ENCODE data around the gene AIF1L. TPM values are rescaled to one million over a fixed set of nuclear protein-coding genes. Genes with fewer than 3 reads are reported as not detected.
"Not testable (repeated sequence)": the region's sequence is repeated elsewhere in the genome, so short reads cannot be mapped to it uniquely, and the experiment has no call there.

Gene AIF1L
- total RNA-seq, 1 experiment from 2014 or later, result 0.53 TPM

DNA sequence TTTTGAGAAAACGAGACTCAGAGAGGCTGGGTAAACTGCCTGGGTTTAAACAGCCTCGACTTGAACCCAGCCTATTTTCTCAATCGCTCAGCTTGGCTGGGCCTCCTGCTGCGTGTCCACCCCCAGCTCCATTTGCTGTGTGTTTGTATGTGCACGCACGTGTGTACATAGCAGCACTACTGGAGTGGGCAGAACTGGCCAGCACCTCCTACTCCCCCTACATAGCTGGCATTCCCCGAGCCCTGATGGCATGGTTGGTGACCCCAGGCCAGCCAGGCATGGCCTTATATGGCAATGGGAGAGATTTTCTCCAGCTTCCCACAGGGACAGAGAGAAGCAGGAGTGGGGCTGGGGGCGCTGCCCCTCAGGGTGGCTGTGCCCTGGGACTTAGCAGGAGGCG, 4.1 kb downstream of the AIF1L start:
- Histone ChIP-seq H3K36me3 (no peaks in the 10 kb centered on the region), H3K4me1 (peaks cover 45% of the 10 kb centered on the region), H3K27ac (no peak overlapping the region), H3K4me3 (no peak overlapping the region), H3K9me3 (replicated peaks) (no peaks in the 10 kb centered on the region), H3K27me3 (peaks cover 20% of the 10 kb centered on the region; the same call in 1 of the 2 replicates)
- no peak for DNase-seq

DNA sequence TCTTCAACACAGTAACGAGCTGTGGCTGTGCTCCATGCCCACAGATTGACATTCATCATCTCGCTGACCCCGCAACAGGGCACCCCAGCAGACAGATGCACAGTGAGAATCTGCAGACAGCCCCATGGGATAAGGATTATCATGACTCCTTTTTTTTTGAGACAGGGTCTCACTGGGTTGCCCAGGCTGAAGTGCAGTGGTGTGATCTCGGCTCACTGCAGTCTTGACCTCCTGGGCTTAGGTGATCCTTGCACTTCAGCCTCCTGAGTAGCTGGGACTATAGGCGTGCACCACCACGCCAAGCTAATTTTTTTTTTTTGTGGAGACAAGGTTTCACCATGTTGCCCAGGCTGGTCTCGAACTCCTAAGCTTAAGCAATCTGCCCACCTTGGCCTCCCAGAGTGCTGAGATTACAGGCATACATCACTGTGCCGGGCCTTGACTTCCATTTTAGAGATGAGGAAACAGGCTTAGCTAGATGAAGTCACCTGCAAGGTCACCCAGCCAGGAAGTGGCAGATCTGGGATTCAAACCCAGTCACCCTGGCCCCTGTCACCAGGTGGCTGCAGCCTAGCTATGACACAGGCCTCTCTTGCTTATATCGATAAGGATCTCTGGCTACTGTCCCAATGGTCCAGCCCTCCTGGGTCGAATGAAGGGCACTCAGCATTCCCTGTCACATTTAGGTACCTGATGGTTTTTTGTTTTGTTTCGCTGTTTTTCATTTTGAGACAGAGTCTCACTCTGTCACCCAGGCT, 5.1 kb downstream of the AIF1L start:
- no peak overlapping the region for H3K4me3 ChIP-seq
- no peak for DNase-seq
- no peaks in the 10 kb centered on the region for H3K9me3 ChIP-seq (replicated peaks)
- H3K27ac ChIP-seq, result no peak overlapping the region
- H3K4me1 ChIP-seq, result peaks cover 46% of the 10 kb centered on the region
- H3K36me3 ChIP-seq, result no peaks in the 10 kb centered on the region
- H3K27me3 ChIP-seq, result peaks cover 17% of the 10 kb centered on the region; the same call in 1 of the 2 replicates

DNA sequence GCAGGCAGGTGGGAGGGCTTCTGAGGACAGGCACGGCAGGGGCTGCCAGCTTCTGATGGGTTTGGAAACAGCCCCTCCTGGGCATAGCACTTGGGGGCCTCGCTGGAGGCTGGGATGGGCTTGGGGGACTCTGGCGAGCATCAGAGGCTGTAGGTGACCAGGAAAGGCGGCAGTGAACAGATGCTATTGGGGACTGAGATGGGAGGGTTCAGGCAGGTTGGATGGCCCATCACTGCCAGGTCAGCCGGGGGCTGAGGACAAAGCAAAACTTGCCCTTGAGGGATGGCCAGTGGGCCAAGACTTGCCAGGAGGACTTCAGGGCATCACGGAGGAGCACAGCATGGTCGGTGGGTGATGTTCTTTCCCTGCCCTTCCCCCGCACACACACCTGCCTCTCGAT, 6.7 kb downstream of the AIF1L start:
- peaks cover 40% of the 10 kb centered on the region for H3K4me1 ChIP-seq
- H3K4me3 ChIP-seq, result no peak overlapping the region
- peaks cover 16% of the 10 kb centered on the region; the same call in 1 of the 2 replicates for H3K27me3 ChIP-seq
- H3K36me3 ChIP-seq, result no peaks in the 10 kb centered on the region
- H3K9me3 ChIP-seq (replicated peaks), result no peaks in the 10 kb centered on the region
- H3K27ac ChIP-seq, result no peak overlapping the region
- DNase-seq, result no peak

DNA sequence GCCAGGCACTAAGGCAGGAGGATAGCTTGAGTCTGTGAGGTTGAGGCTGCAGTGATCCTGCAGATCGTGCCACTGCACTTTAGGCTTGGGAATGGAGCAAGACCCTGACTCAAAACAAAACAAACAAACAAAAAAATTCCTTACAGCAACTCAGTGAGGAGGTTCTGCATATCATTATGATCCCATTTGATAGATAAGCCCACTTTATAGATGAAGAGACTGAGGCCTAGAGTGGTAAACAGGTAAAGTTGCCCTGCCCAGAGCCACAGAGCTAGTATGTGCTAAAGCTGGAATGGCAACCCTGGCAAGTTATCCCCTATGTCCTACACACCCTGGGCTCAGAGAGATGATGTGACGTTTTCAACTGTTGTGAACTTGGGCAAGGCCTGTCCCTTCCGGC, 7.2 kb downstream of the AIF1L start:
- Histone ChIP-seq H3K9me3 (replicated peaks) (no peaks in the 10 kb centered on the region), H3K36me3 (no peaks in the 10 kb centered on the region), H3K27ac (no peak overlapping the region), H3K4me3 (no peak overlapping the region), H3K4me1 (peaks cover 35% of the 10 kb centered on the region), H3K27me3 (peaks cover 17% of the 10 kb centered on the region)
- no peak for DNase-seq

DNA sequence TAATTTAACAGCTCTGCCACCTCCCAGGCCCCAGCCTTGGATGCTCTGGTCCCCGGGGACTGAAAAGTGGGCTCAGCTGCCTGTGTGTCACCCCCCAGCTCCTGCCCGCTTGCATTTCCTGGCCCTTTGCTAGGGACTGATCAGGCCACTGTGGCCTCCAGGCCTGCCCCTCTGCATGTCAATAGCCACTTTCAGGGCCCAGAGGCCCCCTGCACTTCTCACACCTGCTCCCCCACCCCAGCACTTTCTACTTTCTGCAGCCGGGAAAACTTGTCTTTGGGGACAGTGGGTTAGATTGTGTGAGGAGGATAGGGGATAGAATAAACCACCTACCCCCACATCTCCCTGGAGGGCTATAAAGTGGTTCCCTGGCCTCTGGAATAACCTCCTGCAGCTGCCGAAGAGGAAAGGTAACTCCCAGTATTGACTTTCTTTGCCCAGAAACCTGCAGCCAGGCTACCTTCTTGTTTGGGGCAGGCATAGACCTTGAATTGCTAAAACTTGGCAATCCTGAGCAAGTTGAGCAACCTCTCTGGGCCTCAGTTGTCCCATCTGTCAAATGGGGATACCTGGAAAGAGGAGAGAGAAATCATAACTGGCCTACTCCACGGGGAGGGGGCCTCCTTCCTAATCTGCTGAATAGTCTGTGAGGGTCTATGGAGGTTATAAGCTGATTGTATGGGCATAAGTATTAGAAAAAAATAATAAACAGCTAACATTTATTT, 7.8 kb downstream of the AIF1L start:
- DNase-seq, result peak in 1 of 2 experiments; percentile 53
- no peak overlapping the region for H3K4me3 ChIP-seq
- no peaks in the 10 kb centered on the region for H3K36me3 ChIP-seq
- peaks cover 14% of the 10 kb centered on the region for H3K27me3 ChIP-seq
- no peak overlapping the region for H3K27ac ChIP-seq
- peaks cover 31% of the 10 kb centered on the region for H3K4me1 ChIP-seq
- H3K9me3 ChIP-seq (replicated peaks), result no peaks in the 10 kb centered on the region

DNA sequence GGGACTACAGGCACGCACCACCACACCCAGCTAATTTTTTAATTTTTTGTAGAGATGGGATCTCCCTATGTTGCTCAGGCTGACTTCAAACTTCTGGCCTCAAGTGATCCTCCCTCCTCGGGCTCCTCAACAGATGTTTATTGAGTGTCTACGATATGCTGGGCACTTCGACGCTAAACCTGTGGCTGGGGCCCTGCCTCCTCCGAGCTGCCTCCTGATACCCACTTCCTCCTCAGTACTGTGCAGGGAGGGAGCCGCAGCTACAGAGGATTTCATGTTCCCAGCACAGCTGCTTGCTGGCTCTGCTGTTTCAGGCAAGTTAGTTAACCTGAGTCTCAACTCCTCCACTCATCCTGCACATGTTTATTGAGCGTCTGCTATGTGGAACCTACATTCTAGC, 9.6 kb downstream of the AIF1L start:
- Histone ChIP-seq H3K4me3 (no peak overlapping the region), H3K27me3 (peaks cover 18% of the 10 kb centered on the region), H3K4me1 (peaks cover 31% of the 10 kb centered on the region), H3K27ac (no peak overlapping the region), H3K36me3 (no peaks in the 10 kb centered on the region), H3K9me3 (replicated peaks) (no peaks in the 10 kb centered on the region)
- no peak for DNase-seq

DNA sequence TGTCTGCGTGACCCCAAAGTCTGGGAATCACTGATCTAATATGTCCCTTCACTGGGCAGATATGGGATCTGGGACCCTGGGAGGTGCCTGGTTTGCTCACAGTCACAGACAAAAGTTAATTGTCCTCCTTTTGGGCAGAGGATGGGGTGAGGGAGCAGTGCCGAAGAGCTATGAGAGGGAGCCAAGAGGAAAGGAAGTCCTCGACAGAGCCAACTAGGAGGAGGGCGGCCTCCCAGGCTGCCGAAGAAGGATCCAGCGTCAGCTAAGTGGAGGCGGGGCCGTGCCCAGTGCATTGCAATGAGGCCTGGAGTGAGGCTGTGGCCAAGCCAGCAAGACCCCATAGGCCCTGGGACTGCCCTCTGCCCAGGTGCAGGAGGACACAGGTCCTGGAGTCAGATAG, 11.4 kb downstream of the AIF1L start:
- no peaks in the 10 kb centered on the region for H3K36me3 ChIP-seq
- DNase-seq, result no peak
- H3K9me3 ChIP-seq (replicated peaks), result no peaks in the 10 kb centered on the region
- peaks cover 32% of the 10 kb centered on the region for H3K4me1 ChIP-seq
- peaks cover 34% of the 10 kb centered on the region for H3K27me3 ChIP-seq
- no peak overlapping the region for H3K4me3 ChIP-seq
- no peak overlapping the region for H3K27ac ChIP-seq

DNA sequence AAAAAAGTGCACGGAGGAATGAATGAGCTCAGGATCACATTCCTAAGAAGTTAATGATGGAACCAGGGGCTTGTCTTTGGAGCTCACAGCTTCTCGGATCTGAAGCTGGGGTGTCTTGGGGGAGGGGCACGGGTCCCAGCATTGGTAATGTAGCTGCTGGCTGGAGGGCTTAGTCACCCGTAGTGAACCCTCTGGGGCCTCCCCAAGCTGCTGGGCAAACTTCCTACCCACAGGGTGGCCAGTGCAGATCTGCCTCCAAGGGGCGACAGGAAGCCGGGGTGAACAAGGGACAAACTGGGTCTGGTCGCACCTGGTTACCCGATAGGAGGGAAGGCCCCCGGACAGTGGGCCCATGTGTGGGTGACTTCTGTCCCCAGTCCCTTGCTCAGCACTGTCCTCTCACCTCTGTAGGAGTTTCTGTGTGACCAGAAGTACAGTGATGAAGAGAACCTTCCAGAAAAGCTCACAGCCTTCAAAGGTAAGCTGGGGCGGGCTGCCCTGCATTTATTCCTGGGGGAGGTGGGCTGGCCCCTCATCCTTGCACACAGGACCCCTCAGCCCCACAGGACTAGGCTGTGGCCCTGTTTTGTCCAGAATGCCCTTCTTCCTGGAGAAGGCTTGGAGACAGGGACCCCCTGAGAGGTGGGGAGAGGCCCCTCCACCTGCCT, 15.0 kb downstream of the AIF1L start:
- no peak for DNase-seq
- Histone ChIP-seq H3K9me3 (replicated peaks) (no peaks in the 10 kb centered on the region), H3K27ac (no peak overlapping the region), H3K4me3 (peak overlapping the region; percentile 28), H3K36me3 (no peaks in the 10 kb centered on the region), H3K27me3 (peaks cover 41% of the 10 kb centered on the region), H3K4me1 (peaks cover 9% of the 10 kb centered on the region; the same call in 1 of the 2 replicates)

DNA sequence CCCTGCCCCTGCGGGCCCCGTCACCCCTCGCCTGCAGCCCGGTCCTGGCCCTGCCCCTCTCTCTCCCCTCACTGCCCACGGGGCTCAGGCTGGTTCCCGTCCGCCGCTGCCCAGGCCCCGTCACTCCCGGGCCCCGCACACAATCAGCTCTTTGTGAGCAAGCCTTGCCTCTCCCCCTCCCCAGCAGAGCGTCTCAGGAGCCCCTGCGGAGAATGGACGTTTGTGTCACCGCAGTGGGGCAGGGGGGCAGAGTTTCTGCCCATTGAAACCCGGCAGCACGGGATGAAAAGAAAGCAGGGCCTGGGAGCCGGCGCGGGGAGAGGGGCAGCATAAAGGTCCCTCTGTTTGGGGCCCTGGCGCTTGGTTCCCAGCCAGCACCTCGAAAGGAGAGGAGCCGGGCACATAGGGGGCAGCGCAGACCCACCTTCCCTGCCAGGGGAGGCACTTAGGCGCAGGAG, 15.6 kb downstream of the AIF1L start:
- H3K27ac ChIP-seq, result no peak overlapping the region
- peaks cover 43% of the 10 kb centered on the region for H3K27me3 ChIP-seq
- peak overlapping the region; percentile 28 for H3K4me3 ChIP-seq
- H3K9me3 ChIP-seq (replicated peaks), result no peaks in the 10 kb centered on the region
- DNase-seq, result peak; percentile 44 to 65
- no peaks in the 10 kb centered on the region for H3K36me3 ChIP-seq
- H3K4me1 ChIP-seq, result peaks cover 9% of the 10 kb centered on the region; the same call in 1 of the 2 replicates

DNA sequence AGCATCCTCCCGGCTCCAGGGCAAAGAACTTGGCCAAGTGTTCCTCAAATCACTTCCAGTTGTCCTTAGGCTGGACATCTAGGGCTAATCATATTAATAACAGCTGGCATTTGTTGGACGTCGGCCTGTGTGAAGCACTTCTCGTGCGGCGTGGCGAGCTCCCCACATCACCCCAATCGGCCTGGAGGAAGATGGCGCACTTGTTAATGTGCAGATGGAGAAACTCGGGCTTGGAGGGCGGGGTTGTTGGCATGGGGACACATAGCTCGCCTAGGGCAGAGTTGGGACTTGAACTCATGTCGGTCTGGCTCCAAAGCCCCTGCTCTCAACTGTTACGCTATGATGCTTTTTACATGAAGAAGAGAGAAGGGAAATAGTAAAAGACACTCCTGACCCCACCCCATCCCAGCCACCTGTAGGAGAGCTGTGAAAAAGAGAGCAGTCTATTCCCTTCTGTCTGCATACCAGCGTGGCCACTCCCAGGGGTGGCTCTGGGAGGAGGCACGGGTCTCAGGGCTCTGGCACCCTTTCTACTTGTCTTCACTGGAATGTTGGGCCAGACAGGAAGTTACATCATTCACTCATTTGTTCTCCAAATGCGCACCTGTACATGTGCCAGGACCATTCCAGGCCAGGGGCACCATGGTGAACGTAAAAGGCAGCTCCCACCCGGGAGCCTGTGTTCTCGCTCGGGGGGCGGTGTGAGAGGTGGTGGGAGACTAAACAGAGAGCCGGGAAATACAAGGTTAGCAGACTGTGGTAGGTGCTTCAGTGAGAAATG, 16.2 kb downstream of the AIF1L start:
- DNase-seq, result no peak
- peaks cover 9% of the 10 kb centered on the region; the same call in 1 of the 2 replicates for H3K4me1 ChIP-seq
- peaks cover 37% of the 10 kb centered on the region for H3K27me3 ChIP-seq
- no peak overlapping the region for H3K27ac ChIP-seq
- H3K9me3 ChIP-seq (replicated peaks), result no peaks in the 10 kb centered on the region
- no peaks in the 10 kb centered on the region for H3K36me3 ChIP-seq
- H3K4me3 ChIP-seq, result no peak overlapping the region

DNA sequence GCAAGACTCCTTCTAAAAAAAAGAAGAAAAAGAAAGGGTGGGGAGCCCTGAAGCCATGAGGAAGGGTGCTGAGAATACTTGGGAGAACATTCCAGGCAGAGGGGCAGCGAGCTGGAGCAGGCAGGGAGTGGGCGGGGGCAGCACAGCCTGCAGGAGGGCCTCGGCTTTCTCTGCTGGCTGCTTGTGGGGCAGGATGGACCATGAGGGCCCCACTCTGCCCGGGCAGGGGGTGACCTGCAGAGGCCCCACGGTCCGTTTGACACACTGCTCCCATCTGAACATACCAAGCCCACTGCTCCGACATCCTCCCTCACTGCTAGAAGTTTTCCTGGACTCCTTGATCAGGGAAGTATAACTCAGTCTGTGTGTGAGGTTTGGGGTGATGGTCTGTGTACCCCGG, 17.3 kb downstream of the AIF1L start:
- Histone ChIP-seq H3K9me3 (replicated peaks) (no peaks in the 10 kb centered on the region), H3K4me1 (peaks cover 9% of the 10 kb centered on the region; the same call in 1 of the 2 replicates), H3K27ac (no peak overlapping the region), H3K4me3 (no peak overlapping the region), H3K36me3 (no peaks in the 10 kb centered on the region), H3K27me3 (peaks cover 42% of the 10 kb centered on the region)
- no peak for DNase-seq

DNA sequence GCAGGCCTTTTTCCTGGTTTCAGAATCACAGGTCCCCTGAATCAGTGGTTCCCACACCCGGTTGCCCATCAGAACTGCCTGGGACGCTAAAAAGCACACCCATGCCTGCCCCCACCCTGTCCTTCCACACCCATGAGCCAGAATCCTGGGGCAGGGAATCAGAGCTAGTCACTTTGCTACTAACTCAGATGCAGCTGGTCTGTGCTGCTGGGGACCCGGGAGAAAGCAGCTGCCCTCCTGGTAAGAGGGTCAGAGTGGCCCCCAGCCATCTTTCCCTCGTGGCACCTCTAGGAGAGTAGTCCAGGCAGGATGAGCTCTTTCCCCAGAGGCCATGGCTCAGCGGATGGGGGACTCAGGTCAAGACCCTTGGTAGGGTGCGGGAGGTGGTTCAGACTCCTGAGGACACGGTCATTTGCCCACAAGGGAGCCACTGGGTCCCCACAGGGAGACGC, 17.8 kb downstream of the AIF1L start:
- H3K27ac ChIP-seq, result no peak overlapping the region
- peaks cover 42% of the 10 kb centered on the region for H3K27me3 ChIP-seq
- no peaks in the 10 kb centered on the region for H3K36me3 ChIP-seq
- peaks cover 9% of the 10 kb centered on the region; the same call in 1 of the 2 replicates for H3K4me1 ChIP-seq
- H3K9me3 ChIP-seq (replicated peaks), result no peaks in the 10 kb centered on the region
- H3K4me3 ChIP-seq, result no peak overlapping the region
- no peak for DNase-seq

DNA sequence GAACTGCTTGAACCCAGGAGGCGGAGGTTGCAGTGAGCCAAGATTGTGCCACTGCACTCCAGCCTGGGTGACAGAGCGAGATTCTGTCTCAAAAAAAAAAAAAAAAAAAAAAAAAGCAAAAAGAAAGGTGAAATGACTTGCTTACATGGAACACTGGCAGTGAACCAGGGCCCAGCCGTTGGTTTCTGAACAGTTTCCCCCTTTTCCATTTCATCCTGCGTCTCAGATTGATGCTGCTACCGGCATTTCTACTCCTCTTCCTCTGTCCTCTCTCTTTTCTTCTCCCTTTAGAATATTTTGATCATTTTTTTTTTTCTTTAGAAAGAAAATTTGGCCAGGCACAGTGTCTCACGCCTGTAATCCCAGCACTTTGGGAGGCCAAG, 19.0 kb downstream of the AIF1L start:
- H3K27me3 ChIP-seq, result peaks cover 43% of the 10 kb centered on the region
- H3K4me3 ChIP-seq; DNase-seq; H3K36me3 ChIP-seq; H3K9me3 ChIP-seq (replicated peaks); H3K4me1 ChIP-seq; H3K27ac ChIP-seq: not testable (repeated sequence)

All from SJCRH30 (cell line).